ENCODE measurements around the gene GNLY. TPM values are rescaled to one million over a fixed set of nuclear protein-coding genes. Genes with fewer than 3 reads are reported as not detected.

Gene GNLY
- not detected in 2 replicates for polyA plus RNA-seq (2012; rRNA removed)
- not detected in 2 replicates for polyA plus RNA-seq (2012; cell fraction: cytosol; rRNA removed)
- 0.12 TPM in 1 of 2 replicates, not detected in the other for polyA plus RNA-seq (2012; cell fraction: nucleus; rRNA removed)

- Histone ChIP-seq H3K36me3 (replicated peaks in 1 of 2; ENCODE audit: control insufficient read depth in 1 of 2, insufficient read depth in 2 of 2, low read length in 1 of 2) (no peaks in the 10 kb centered on the region), H3K27ac (ENCODE audit: low read depth in 2 of 2, low read length in 1 of 2) (no peak within 1 kb of the TSS), H3K4me3 (ENCODE audit: low read depth in 2 of 2, low read length in 1 of 2) (no peak within 1 kb of the TSS), H3K79me2 (ENCODE audit: insufficient read depth) (no peaks in the 10 kb centered on the region), H3K9me2 (no peaks in the 10 kb centered on the region), H2AFZ (ENCODE audit: low read depth) (no peak within 1 kb of the TSS), H3K27me3 (ENCODE audit: insufficient read depth) (no peaks in the 10 kb centered on the region), H4K20me1 (ENCODE audit: insufficient read depth) (no peaks in the 10 kb centered on the region), H3K4me1 (ENCODE audit: control insufficient read depth in 1 of 2, insufficient read depth in 2 of 2, low read depth in 1 of 2, low read length in 1 of 2) (peaks cover 0 to 4% of the 10 kb centered on the region in 2 experiments; a peak in 1 of 4 replicates), H3K9ac (no peak within 1 kb of the TSS), H3K9me3 (no peaks in the 10 kb centered on the region), H3F3A (replicated peaks; ENCODE audit: insufficient read depth) (no peaks in the 10 kb centered on the region), H3K4me2 (no peak within 1 kb of the TSS)
- POLR2A ChIA-PET = no interaction called here
- no peak for DNase-seq
- TF ChIP-seq YY1 (IDR thresholded peaks at IDR 0.05; ENCODE audit: low read depth) = no peak
- no peak for TF ChIP-seq RAD21 (IDR thresholded peaks at IDR 0.05; ENCODE audit: low read length)
- CTCF ChIA-PET = interaction anchor here (1.4 to 9.4 kb wide), 3 partner anchors 12 to 120 kb away, joined by 3 to 91 read pairs (median 6); no protein-coding TSS in a partner anchor
- WGBS (ENCODE audit: low lambda C conversion rate) = 88% methylated on average over 13 of the region's 15 CpGs
These were observed at the start of gene GNLY for GRCh38 chr2:85694052-85695025. Gene GNLY (plus strand): TSS chr2:85694358. CDS start chr2:85694419, 61 bp downstream.

- H3K36me3 ChIP-seq (replicated peaks in 1 of 2; ENCODE audit: control insufficient read depth in 1 of 2, insufficient read depth in 2 of 2, low read length in 1 of 2) = peaks cover 72 to 80% of the 10 kb centered on the region in 2 experiments
- H2AFZ ChIP-seq (ENCODE audit: low read depth) = no peak overlapping the region
- TF ChIP-seq USF1 (IDR thresholded peaks at IDR 0.05; ENCODE audit: borderline replicate concordance, low read depth) (no peak), EZH2phosphoT487 (IDR thresholded peaks at IDR 0.05; ENCODE audit: borderline replicate concordance, low read depth) (no peak), REST (IDR thresholded peaks at IDR 0.05; ENCODE audit: low read depth, low read length) (no peak), MEF2A (IDR thresholded peaks at IDR 0.05; ENCODE audit: borderline replicate concordance, low read depth) (no peak), ZBTB33 (IDR thresholded peaks at IDR 0.05; ENCODE audit: borderline replicate concordance, low read depth) (no peak), GABPA (IDR thresholded peaks at IDR 0.05; ENCODE audit: low read depth) (no peak), YY1 (IDR thresholded peaks at IDR 0.05; ENCODE audit: low read depth) (no peak), JUND (IDR thresholded peaks at IDR 0.05) (no peak), ELF1 (IDR thresholded peaks at IDR 0.05) (no peak), MXI1 (IDR thresholded peaks at IDR 0.05; ENCODE audit: low read depth, low read length) (no peak), RCOR1 (IDR thresholded peaks at IDR 0.05; ENCODE audit: low read length) (no peak), FOXJ3 (CRISPR knock-in tag; IDR thresholded peaks at IDR 0.05) (no peak), MAX (IDR thresholded peaks at IDR 0.05; ENCODE audit: low read depth) (no peak)
- no peak overlapping the region for H3K27ac ChIP-seq (ENCODE audit: low read depth in 2 of 2, low read length in 1 of 2)
- H3K4me1 ChIP-seq (ENCODE audit: control insufficient read depth in 1 of 2, insufficient read depth in 2 of 2, low read depth in 1 of 2, low read length in 1 of 2) = peaks cover 0 to 12% of the 10 kb centered on the region in 2 experiments; a peak in 1 of 4 replicates
- H3K9me2 ChIP-seq = no peaks in the 10 kb centered on the region
- H4K20me1 ChIP-seq (ENCODE audit: insufficient read depth) = no peaks in the 10 kb centered on the region
- WGBS (ENCODE audit: low lambda C conversion rate) = 93% methylated on average over 2 of the region's 8 CpGs
- no peak for DNase-seq
- no peak overlapping the region for H3K4me3 ChIP-seq (ENCODE audit: low read depth in 2 of 2, low read length in 1 of 2)
- H3K9ac ChIP-seq = no peak overlapping the region
- H3K79me2 ChIP-seq (ENCODE audit: insufficient read depth) = no peaks in the 10 kb centered on the region
- CTCF ChIA-PET = interaction anchor here (1.2 to 1.9 kb wide), 4 partner anchors 8 to 434 kb away, joined by 4 to 10 read pairs (median 8); no protein-coding TSS in a partner anchor
- H3K4me2 ChIP-seq = no peak overlapping the region
- POLR2A ChIA-PET = no interaction called here
- H3F3A ChIP-seq (replicated peaks; ENCODE audit: insufficient read depth) = peaks cover 27% of the 10 kb centered on the region
- H3K27me3 ChIP-seq (ENCODE audit: insufficient read depth) = no peaks in the 10 kb centered on the region
- H3K9me3 ChIP-seq = no peaks in the 10 kb centered on the region
These were observed 49.2 kb upstream of the GNLY start for GRCh38 chr2:85644909-85645308.
